Femur (tissue), 1 donor: Measurements from ENCODE around the gene ZNHIT6.
"Not testable (repeated sequence)": the region's sequence is repeated elsewhere in the genome, so short reads cannot be mapped to it uniquely, and the experiment has no call there.

ENCODE experiments used
- DNase-seq: peaks from one replicate; pipeline ENCODE4 v3.0.0-alpha.2; 2017

Gene ZNHIT6

GRCh38 chr1:85665932-85666331 lies 42.3 kb downstream of the ZNHIT6 start:
- DNase-seq: no peak

- no peak for DNase-seq
These were observed 44.9 kb downstream of the ZNHIT6 start for GRCh38 chr1:85663382-85663781.

- DNase-seq: no peak
These were observed 46.5 kb downstream of the ZNHIT6 start for GRCh38 chr1:85661767-85662166.

GRCh38 chr1:85660541-85660940 lies 47.7 kb downstream of the ZNHIT6 start:
- no peak for DNase-seq

GRCh38 chr1:85659174-85659573 lies 49.1 kb downstream of the ZNHIT6 start:
- no peak for DNase-seq

GRCh38 chr1:85656948-85657347 lies 51.3 kb downstream of the ZNHIT6 start:
- no peak for DNase-seq

- no peak for DNase-seq
These were observed 52.0 kb downstream of the ZNHIT6 start for GRCh38 chr1:85656256-85656655.

- no peak for DNase-seq
These were observed 52.9 kb downstream of the ZNHIT6 start for GRCh38 chr1:85655315-85655714.

GRCh38 chr1:85654066-85654782 lies 54.0 kb downstream of the ZNHIT6 start:
- DNase-seq: no peak

GRCh38 chr1:85652327-85652726 lies 55.9 kb downstream of the ZNHIT6 start:
- no peak for DNase-seq

- DNase-seq: no peak
These were observed 57.6 kb downstream of the ZNHIT6 start for GRCh38 chr1:85650645-85651044.

- DNase-seq: no peak
These were observed 58.6 kb downstream of the ZNHIT6 start for GRCh38 chr1:85649591-85649990.

- not testable (repeated sequence) for DNase-seq
These were observed 66.4 kb downstream of the ZNHIT6 start for GRCh38 chr1:85641598-85642556.

GRCh38 chr1:85639920-85640319 lies 68.3 kb downstream of the ZNHIT6 start:
- not testable (repeated sequence) for DNase-seq

- DNase-seq: no peak
These were observed 69.8 kb downstream of the ZNHIT6 start for GRCh38 chr1:85638412-85638811.

- DNase-seq: no peak
These were observed 77.7 kb downstream of the ZNHIT6 start for GRCh38 chr1:85630493-85630892.

GRCh38 chr1:85629532-85629920 lies 78.7 kb downstream of the ZNHIT6 start:
- no peak for DNase-seq

GRCh38 chr1:85628791-85629531 lies 79.3 kb downstream of the ZNHIT6 start:
- peak; percentile 86 for DNase-seq

GRCh38 chr1:85626818-85627217 lies 81.4 kb downstream of the ZNHIT6 start:
- no peak for DNase-seq

- DNase-seq: no peak
These were observed 83.9 kb downstream of the ZNHIT6 start for GRCh38 chr1:85624361-85624760.

- no peak for DNase-seq
These were observed 85.2 kb downstream of the ZNHIT6 start for GRCh38 chr1:85623061-85623471.

- DNase-seq: no peak
These were observed 86.8 kb downstream of the ZNHIT6 start for GRCh38 chr1:85621430-85621829.

GRCh38 chr1:85617633-85618100 lies 90.6 kb downstream of the ZNHIT6 start:
- DNase-seq: peak; percentile 32
